ENCODE data around the gene ZMAT2.

DNA sequence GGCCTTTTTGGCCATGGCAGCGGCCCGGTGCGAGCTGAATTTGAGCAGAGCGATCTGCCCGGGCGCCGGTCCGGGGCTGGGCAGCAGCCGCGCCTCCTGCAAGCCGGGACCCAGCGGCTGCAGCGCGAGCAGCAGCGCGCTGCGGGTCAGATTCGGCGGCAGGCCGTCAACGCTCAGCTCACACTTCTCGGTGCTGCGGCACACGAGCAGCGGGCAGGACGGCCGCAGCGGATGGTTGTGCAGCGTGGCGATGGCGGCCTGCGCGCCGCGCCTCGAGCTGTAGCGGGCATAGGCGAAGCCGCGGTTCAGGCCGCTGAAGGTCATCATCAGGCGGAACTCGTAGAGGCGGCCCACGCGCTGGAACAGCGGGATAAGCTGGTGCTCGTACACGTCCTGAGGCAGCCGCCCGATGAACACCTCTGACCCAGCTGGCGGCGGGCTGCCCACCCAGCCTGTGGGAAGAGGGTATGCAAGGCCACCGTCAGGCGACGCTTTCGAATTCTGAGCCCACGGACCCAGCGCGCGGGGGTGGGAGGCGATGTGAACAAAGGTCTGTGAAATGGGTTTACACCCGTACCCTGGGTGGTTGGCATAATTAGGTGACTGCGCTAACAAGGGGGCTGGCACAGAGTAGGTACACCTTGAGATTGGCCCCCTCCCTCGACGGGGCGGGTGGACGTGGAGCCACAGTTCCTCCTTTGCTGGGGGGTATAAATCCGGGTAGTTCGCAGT is 27.6 kb upstream of the ZMAT2 start:
- TF ChIP-seq, protein P1, sequence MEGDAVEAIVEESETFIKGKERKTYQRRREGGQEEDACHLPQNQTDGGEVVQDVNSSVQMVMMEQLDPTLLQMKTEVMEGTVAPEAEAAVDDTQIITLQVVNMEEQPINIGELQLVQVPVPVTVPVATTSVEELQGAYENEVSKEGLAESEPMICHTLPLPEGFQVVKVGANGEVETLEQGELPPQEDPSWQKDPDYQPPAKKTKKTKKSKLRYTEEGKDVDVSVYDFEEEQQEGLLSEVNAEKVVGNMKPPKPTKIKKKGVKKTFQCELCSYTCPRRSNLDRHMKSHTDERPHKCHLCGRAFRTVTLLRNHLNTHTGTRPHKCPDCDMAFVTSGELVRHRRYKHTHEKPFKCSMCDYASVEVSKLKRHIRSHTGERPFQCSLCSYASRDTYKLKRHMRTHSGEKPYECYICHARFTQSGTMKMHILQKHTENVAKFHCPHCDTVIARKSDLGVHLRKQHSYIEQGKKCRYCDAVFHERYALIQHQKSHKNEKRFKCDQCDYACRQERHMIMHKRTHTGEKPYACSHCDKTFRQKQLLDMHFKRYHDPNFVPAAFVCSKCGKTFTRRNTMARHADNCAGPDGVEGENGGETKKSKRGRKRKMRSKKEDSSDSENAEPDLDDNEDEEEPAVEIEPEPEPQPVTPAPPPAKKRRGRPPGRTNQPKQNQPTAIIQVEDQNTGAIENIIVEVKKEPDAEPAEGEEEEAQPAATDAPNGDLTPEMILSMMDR (IDR thresholded peaks at IDR 0.05): no peak
- TF ChIP-seq POLR2A (IDR thresholded peaks at IDR 0.05): no peak

Measured in adrenal gland (tissue), 5 donors.